Inferior parietal cortex (tissue), 1 donor: ENCODE data around the gene AIMP1.
"Not testable (repeated sequence)": the region's sequence is repeated elsewhere in the genome, so short reads cannot be mapped to it uniquely, and the experiment has no call there.

Experiments
- DNase-seq: peaks from one replicate; pipeline ENCODE4 v3.0.0-alpha.2; 2016; ENCODE audit errors: extremely low spot score

The AIMP1 gene

GRCh38 chr4:106351016-106351415 is 34.7 kb downstream of the AIMP1 start:
- no peak for DNase-seq

- DNase-seq: no peak
Measured at GRCh38 chr4:106353786-106354185, 37.4 kb downstream of the AIMP1 start.

GRCh38 chr4:106355193-106355592 is 38.8 kb downstream of the AIMP1 start:
- peak; percentile 29 for DNase-seq

- DNase-seq: no peak
Measured at GRCh38 chr4:106358899-106359298, 42.5 kb downstream of the AIMP1 start.

GRCh38 chr4:106362086-106362825 is 45.9 kb downstream of the AIMP1 start:
- DNase-seq: no peak

GRCh38 chr4:106364282-106364681 is 47.9 kb downstream of the AIMP1 start:
- DNase-seq: no peak

- DNase-seq: peak; percentile 23
Measured at GRCh38 chr4:106365613-106366012, 49.3 kb downstream of the AIMP1 start.

- no peak for DNase-seq
Measured at GRCh38 chr4:106366026-106366425, 49.7 kb downstream of the AIMP1 start.

GRCh38 chr4:106367072-106367471 is 50.7 kb downstream of the AIMP1 start:
- DNase-seq: no peak

GRCh38 chr4:106368678-106369077 is 52.3 kb downstream of the AIMP1 start, which contains the start of gene GIMD1:
Gene GIMD1, minus strand, starts transcription at chr4:106368778. Its CDS starts 1,343 bp downstream, at chr4:106367435.
- DNase-seq: no peak

- DNase-seq: peak; percentile 66
Measured at GRCh38 chr4:106369456-106370060, 53.2 kb downstream of the AIMP1 start.

- no peak for DNase-seq
Measured at GRCh38 chr4:106370214-106370613, 53.9 kb downstream of the AIMP1 start.

GRCh38 chr4:106371161-106371560 is 54.8 kb downstream of the AIMP1 start:
- no peak for DNase-seq

- DNase-seq: no peak
Measured at GRCh38 chr4:106373026-106373425, 56.7 kb downstream of the AIMP1 start.

GRCh38 chr4:106380179-106380578 is 63.8 kb downstream of the AIMP1 start:
- DNase-seq: no peak

- DNase-seq: no peak
Measured at GRCh38 chr4:106384878-106385277, 68.5 kb downstream of the AIMP1 start.

GRCh38 chr4:106385853-106386393 is 69.6 kb downstream of the AIMP1 start:
- no peak for DNase-seq

- no peak for DNase-seq
Measured at GRCh38 chr4:106395582-106395981, 79.2 kb downstream of the AIMP1 start.

- DNase-seq: not testable (repeated sequence)
Measured at GRCh38 chr4:106398898-106399297, 82.5 kb downstream of the AIMP1 start.
